ENCODE results near the gene DPM2.

DPM2 gene, protein sequence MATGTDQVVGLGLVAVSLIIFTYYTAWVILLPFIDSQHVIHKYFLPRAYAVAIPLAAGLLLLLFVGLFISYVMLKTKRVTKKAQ

DNA sequence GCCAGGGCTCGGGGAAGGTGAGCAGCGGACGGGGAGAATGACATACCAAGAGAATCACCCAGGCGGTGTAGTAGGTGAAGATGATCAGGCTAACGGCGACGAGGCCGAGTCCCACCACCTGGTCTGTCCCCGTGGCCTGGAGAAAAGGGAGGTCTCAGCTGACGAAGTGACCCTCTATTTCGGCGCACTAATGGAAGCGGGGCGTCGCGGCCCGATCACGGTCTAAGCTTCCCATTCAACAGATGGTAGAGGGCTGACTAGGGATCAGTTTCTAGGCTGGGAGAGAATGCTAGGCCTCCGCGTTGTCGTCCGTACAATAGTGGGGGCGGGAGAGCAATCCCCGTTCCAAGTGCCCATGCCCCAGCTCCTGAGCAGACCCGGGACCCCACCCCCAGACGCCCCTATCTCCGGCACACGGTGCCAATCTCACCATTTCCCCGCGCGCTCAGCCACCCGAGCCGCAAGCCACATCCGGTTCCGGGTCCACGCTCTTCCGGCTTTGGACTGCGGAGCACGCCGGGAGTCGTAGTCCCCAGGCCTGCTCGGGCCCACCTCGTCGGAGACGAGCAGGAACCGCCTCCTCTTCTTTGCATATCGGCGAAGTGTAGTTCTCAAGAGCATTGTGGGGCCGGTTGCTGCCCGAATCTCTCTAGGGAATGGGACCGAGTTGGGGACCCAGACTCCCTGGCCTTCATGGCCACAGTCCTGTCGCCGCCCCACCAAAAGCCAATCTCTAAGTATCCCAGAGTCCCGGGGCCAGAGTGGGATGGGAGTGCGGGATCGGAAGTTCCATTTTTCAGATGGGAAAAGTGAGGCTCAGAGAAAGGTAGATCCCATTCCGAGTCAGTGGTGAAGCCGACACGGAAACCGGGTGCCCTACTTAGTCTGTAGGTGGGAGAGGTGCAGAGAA is at the start of gene DPM2:
TSS of gene DPM2 (minus strand) at position 467 of the 910 bp plus-strand sequence. CDS start at position 433, 34 bp downstream.
- peak; percentile 71 to 82 (median 76) for DNase-seq (ENCODE audit: low read depth in 2 of 3, low spot score in 1 of 3)

DNA sequence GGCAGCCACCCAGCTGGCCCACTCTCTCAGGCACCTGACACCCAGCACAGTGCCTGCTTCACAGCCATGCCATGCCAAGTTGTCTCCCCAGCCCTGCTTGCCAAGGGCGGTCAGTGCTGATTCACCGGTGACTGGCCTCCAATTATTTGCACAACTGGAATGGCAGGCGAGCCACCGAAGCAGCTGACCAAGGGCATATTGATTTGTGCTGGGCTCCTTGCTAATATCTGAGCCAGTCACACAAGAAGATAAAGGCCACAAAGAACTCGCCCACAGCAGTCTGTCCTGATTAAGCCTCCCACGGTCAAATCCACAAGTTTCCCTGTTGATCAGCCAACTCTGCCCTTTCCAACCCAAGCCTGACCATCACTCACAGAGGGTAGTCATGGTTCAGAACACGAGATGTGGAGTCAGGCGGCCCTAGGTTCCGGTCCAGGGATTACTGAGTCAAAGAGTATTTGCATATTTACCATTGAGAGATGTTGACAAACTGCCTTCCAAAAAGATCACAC is 49.5 kb upstream of the DPM2 start:
- DNase-seq (ENCODE audit: low read depth in 2 of 3, low spot score in 1 of 3): no peak

DNA sequence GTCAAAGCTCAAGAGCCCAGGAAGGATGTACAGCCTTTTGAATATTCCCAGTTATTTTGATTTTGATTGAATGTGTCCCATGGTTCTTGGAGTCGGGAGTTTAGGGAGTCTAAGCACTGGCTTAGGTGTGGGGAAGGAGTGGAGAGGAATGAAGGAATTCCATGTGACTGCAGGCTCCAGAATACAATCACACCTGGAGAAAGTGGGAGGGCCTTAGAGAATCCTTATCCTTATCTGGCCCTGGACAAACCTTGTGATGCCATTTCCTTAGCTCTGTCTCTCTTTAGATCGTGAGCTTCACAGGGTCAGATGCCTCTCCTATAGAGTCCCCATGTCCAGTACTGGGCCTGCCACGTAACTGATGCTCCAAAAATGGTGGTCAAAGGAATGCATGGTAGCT is 47.4 kb upstream of the DPM2 start:
- no peak for DNase-seq (ENCODE audit: low read depth in 2 of 3, low spot score in 1 of 3)

DNA sequence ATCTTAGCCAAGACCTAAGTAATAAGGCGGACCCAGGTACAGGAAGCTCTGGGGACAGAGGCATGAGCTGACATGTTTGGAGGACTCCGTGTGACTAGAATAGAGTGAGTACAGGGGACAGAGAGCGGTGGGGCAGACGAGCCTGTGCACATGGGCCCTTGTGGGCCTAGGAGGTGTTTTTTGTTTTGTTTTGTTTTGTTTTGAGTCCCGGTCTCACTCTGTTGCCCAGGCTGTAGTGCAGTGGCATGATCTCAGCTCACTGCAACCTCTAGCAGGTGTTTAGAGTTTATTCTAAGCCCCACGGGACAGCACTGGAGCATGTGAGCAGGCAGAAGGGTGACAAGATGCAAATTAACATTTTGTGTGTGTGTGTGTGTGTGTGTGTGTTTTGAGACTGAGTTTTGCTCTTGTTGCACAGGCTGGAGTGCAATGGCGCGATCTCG is 46.2 kb upstream of the DPM2 start:
- DNase-seq (ENCODE audit: low read depth in 2 of 3, low spot score in 1 of 3): no peak

DNA sequence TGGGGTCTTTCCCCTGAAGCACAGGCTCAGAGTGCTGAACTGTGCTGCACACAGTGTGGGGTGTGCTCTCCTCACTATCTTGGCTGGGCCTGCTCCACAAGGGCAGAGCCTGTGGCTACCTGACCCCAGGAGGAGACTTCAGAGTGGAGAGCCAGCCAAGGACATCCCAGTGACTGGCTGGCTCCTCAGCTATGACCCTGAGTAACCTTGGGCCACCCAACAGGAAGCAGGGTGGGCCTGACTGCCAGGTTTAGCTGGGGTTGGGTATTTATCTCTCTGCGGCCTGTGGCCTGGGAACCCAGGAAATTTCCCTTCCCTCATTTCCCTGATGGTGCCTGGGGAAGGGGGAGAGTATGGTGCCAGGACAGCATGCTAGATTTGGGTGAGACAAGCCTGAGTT is 45.3 kb upstream of the DPM2 start:
- DNase-seq (ENCODE audit: low read depth in 2 of 3, low spot score in 1 of 3): no peak

DNA sequence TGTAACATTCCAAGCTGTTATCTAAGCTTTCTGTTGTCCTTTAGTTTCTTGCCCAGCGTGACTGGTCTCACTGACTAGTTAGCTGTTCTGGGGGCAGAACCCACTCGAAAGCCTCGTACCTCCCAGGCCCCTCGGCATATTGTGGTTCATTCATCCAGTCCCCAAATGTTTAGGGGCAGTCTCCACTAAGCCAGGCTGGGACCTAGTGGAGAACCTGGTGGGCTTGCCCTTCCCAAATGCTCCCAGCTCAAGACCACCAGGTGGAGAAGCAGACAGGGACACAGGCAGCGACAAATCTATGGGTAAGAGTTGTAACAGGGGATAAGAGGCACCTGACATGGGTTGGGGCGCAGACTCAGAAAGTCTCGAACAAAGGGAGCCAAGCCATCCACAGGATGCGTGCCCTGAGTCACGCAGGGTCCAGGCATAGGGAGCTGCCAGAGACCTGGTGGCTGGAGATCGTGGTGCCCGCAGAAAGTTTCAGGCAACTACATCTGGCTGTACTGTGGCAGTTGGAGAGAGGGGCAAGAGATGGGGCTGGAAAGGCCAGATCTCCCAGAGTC is 44.0 kb upstream of the DPM2 start:
- DNase-seq (ENCODE audit: low read depth in 2 of 3, low spot score in 1 of 3): no peak

DNA sequence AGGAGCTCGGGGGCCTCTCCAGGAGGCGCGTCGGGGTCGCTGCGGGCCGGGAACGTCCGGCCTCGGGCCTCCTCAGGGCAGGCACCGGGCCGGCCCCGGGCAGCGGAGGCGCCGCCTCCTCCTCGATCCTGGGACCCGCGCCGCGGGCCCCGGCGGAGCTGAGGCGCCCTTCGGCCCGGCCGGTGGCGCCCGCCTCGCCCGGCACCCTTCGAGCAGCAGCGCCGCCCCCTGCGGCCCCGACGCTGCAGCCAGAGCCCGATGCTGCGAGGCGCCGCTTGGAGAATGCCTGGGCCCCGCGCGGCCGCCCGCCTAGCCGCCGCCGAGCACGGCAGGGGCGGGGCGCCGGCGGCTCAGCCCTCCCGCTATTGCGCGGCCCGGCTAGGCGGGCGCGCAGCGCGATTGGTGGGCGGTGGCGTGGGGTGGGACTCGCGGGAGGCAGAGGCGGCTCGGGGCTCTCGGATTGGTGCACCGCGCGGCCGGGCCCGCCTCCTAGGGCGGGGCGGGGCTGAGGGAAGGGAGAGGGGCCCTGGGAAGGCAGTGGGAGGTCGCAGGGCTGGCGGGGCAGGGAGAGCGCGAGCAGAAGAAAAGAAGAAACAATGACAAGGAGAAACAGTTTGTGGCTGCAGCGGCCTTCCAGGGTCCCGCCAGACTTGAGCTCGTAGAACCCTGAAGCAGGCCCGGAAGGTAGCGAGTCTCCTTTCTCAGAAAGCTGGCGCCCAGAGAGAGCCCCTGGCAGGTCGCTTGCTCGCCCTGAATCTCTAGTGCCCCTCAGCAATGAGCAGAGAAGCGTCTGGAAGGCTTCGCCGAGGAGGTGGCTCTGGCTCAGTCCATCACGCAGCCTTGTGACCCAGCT is 43.3 kb upstream of the DPM2 start, which contains the start of gene EEIG1:
TSS of gene EEIG1 (minus strand) at position 284 of the 853 bp plus-strand sequence. CDS start 852 bp downstream, outside the sequence.
- peak; percentile 93 to 98 (median 94) for DNase-seq (ENCODE audit: low read depth in 2 of 3, low spot score in 1 of 3)

DNA sequence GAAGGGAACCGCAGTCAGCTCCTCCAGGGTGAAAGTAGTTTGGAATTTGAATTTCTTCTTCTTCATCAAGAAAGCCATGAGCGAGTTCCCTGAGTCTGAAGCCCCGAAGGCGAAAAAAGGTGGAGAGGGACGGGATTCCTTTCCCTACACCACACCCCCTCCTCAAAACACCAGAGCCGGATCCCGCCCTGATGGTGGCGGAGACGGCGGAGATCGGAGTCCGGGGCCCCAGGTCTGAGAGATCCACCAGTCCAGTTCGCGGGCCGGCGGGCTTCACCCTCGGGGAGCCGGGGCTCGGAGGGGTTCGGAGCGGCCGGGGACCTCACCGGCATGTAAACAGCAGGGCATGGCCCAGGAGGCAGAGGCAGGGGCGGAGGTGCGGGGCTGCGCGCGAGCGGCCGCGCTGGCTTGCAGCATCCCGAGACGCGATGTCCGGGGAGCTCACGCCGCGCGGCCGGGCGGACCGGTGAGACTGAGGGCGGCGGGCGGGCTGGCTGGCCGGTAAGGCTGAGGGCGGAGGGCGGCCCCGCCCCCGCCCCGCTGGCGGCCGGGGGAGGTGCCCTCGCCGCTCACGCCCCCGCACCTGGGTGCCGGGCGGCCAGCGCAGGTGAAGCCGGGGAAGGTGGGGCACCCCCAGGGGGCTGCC is 42.5 kb upstream of the DPM2 start:
- no peak for DNase-seq (ENCODE audit: low read depth in 2 of 3, low spot score in 1 of 3)

DNA sequence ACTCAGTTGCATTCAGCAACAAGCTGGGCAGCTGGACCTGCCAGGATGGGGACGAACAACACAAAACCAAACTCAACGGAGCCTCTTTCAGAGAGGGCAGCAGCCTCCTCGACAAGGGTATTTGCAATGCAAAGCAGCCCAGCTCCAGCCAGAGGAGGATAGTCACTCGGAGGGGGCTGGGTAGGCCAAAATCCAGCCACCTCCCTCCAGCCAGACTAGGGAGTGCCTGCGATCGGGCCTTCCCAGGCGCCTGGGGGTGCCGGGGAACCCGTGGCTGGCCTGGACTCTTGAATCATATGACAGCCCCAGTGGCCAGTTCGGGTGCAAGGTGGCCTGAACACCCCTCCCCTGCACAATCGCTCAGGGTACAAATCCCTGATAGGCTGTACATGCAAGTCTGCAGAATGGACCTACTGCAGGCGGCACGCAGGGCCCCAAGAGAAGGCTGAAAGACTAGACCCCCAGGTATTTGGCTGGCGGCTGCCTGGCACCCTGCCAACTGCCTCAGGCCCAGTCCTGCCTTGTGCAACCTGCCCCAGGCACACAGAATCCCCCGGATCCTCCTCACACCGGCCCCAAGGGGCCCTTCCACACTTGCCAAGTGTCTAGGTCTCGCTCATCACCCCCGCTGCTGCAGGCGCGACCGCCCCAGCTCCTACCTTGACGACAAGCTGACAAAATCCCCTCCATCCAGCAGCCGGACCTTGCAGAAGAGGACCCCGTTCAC is 41.8 kb upstream of the DPM2 start:
- DNase-seq (ENCODE audit: low read depth in 2 of 3, low spot score in 1 of 3): no peak

DNA sequence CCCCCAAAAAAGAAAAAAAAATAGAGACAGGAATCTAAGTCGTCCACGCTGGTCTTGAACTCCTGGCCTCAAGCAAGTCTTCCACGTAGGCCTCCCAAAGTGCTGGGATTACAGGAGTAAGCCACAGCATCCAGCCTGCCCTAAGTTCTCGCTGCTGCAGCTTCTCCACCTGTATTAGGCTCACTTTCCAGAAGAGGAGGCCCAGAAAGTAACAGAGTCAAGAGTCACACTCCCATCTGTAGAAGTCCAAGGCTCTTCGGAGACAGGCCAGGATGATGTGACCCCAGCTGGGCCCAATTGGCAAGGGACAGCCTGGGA is 41.3 kb upstream of the DPM2 start:
- DNase-seq (ENCODE audit: low read depth in 2 of 3, low spot score in 1 of 3): no peak

DNA sequence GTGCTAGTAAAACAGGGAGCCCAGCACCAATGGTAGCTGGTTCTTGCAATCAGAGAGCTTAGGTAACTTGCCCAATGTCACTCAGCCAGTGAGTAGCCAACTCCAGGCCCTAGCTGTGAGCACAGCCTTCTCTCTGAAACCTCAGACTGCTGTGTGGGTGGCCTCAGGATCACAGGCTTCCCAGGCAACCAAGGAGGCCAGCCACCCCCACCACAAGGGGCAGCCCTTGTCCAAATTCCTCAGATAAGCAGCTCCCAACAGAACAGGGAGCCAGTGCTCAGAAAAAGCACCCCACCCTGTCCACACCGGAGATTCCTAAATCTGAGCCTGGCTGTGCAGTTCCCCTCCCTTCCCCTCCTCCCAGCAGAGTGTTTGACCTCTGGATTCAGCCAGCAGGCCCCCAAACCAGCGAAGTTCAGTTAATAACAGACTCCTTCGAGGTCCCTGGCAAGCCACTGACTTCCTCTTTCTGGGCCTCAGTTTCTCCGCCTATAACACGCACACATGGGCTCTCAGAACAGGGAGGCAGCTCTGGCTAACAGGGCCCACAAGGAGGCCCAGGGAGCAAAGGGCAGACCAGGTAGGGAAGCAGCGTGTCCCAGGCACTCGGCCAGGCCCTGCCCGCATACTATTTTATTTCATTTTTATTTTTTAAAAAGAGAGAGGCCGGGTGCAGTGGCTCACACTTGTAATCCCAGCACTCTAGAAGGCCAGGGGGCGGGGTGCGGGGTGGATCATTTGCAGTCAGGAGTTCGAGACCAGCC is 40.4 kb upstream of the DPM2 start:
- DNase-seq (ENCODE audit: low read depth in 2 of 3, low spot score in 1 of 3): no peak

DNA sequence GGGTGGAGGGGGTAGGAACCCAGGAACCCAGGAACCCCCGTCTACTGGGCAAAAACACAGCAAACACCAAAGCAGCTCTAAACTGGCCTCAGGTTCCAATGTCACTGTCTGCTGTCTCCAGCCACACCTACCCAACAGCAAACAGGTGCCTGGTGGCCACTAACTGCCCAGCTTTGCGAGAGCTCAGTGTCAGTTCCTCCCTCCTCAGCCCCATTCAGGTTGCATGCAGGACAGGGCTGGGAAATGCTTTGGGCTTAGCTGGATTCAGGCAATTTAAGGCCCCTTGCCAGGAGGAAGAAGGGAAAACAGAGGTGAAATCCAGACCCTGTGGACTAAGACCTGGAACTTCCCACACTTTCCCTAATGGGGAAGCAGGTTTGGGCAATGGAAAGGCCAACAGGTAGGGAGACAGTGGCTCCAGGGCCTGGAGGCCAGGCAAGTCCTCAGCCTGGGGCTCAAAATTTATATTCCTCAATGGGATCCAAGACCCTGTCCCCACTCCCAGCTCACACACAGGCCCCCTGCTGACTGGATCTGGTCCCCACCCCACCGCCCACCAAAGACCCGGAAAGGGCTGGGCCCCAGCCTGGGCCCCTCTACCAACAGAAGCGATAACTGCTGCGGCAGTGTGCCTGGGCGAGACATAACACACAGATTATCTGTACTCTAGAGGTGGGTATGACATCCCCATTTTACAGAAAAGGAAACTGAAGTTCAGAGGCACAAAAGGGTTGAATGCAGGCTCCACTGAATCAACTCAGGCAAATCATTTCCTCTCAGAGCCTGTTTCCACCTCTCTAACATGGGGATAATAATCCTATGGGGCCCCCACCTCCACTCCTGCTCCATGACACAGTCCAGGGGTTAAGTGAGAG is 39.6 kb upstream of the DPM2 start:
- DNase-seq (ENCODE audit: low read depth in 2 of 3, low spot score in 1 of 3): no peak

DNA sequence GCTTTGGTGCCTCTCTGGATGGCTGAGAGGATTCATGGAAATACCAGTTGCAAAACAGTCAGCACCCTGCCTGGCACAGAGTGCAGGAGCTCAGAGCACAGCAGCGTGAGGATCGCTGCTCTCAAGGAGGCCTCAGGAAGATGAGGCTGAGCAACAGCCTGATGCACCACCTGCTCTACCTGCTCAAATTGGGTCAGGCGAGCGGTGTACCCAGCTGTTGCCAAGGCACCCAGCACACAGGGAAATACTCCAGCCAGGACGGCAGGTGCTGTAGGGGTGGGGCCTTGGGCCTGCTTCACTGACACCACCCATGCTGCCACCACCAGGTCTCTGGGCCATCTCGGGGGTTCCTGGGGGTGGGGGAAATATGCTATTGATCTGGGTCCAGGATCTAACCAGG is 38.8 kb upstream of the DPM2 start:
- no peak for DNase-seq (ENCODE audit: low read depth in 2 of 3, low spot score in 1 of 3)

DNA sequence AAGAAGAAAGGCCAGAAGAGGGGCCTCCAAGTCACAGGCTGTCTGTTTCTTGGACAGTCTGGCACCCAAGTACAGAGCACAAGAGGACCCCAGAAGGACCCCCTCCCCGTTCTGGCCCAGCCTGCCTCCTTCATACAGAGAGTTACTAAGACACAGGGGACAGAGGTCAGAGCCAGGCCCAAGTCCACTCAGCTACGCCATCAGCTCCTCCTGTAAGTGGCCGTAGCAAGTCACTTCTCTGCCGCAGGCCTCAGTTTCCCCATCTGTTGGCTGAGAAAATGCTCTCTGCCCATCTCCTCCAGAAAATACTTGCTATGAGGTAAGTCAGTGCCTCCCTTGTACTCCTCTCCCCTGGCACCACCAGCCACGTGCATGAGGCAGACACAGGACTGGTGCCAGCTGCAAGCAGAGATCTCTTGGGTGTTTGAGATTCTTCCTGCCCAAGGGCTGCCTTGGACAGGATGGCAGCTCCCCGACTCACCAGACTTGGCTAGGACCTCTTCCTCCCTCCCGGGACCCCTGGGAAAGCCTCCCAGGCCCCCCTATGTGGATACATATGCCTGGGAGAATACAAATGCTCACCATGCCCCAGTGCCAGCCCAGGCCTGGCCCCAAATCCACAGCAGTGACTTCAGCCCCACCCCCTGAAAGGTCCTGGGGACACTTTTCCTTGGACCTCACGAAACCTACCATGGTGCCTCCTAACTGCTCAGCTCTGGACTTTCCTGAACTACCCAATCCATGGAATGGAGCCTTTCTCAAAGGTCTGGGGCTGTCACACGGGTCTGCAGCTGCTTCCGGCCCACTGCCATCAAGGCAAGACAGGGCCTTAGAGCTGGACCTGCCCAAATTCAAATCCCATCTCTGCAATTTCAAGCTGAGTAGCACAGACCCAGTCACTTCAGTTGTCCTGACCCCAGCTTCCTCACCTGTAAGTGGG is 38.0 kb upstream of the DPM2 start:
- no peak for DNase-seq (ENCODE audit: low read depth in 2 of 3, low spot score in 1 of 3)

DNA sequence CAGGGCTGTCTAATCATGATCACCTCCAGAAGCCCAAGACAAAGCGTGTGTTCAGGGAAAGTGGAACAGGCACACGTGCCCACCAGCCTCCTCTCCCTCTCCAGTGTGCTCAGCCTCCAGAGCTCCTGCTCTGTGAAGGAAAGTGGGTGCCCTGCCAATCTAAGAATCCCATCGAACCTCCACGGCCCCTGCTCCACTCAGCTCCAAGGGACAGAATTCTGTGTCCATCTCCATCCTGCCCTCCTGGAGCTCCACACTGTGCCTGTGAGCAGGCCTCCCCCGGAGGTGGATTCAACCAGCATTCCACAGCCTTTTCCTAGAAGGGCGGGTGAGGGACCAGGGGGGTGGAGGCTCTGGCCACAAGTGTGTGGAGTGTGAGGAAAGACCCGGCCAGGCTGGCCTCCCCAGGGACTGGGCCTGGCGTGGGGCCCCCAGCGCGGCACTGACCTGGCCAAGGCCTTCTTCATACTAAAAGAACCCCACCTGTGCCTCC is 37.2 kb upstream of the DPM2 start:
- no peak for DNase-seq (ENCODE audit: low read depth in 2 of 3, low spot score in 1 of 3)

DNA sequence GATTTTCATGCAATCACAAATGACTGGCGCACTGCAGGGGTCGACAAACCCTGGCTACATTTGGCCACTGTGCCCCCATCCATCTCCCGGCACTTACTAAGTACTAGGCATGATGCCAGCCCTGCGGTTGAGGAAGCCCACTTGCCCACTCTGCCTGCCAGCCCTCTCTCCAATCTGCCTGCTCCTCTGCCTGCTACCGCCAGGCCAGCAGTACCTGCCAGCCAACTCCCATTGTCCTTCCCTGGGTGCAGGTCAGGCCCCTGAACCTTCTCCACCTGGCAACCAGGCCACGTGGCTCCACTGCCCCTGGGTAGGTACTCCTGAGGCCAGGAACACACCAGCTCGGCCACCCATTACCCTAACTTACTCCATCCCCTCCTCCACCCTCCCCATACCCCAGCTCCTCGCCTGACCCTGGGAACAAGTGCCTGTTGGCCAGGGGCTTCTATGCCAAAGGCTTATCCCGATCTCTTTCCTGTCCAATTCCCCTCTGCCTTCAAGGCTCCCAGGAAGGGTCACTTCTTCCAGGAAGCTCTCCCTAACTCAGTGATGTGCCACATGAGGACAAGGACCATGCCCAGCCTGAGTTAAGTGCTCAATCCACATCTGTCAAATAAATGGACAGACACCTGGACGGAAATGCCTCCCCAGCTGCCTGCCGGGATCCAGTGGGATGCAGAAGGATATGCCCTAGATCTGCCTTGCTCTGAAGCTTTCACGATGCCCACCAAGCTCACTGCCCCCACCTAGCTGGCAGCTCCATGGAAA is 36.5 kb upstream of the DPM2 start:
- DNase-seq (ENCODE audit: low read depth in 2 of 3, low spot score in 1 of 3): no peak

All from stimulated activated CD4-positive, alpha-beta T cell treated with anti-CD3 and anti-CD28 coated beads, Interleukin-12 subunit alpha, Interleukin-12 subunit beta, amount 100 ng/mL, for 48 hours (primary cell).